Epithelial cell of proximal tubule (primary cell): ENCODE data around the gene KRTAP5-2. TPM values are rescaled to one million over a fixed set of nuclear protein-coding genes. Genes with fewer than 3 reads are reported as not detected.

ENCODE experiments used
- DNase-seq: peaks from one replicate; pipeline ENCODE4 v3.0.0-alpha.2; 2011; ENCODE audit warnings: low read depth
- H3K4me3 ChIP-seq: 2 replicates; pipeline ENCODE4 v1.5.1; 2011; ENCODE audit warnings: low read depth, mild to moderate bottlenecking, low read length
- CTCF ChIP-seq: conservative IDR thresholded peaks from 2 replicates; pipeline ENCODE4 v1.5.1; 2012; ENCODE audit warnings: low read depth, mild to moderate bottlenecking, low read length
- total RNA-seq: library from RNA; depleted of rRNA; stranded (reverse); fragments of >200 nt; gene quantifications from 2 replicates; pipeline ENCODE4 v1.2.3, GENCODE V29; 2015

KRTAP5-2 gene
- total RNA-seq, 1 donor from 2014 or later, result not detected

GRCh38 chr11:1570896-1571759 lies 27.0 kb downstream of the KRTAP5-2 start:
- DNase-seq, result no peak
- TF ChIP-seq CTCF, result no peak
- H3K4me3 ChIP-seq, result peak overlapping the region; percentile 60

GRCh38 chr11:1570531-1570895 lies 27.6 kb downstream of the KRTAP5-2 start:
- no peak for DNase-seq
- no peak for TF ChIP-seq CTCF
- H3K4me3 ChIP-seq, result no peak overlapping the region

- TF ChIP-seq CTCF, result no peak
- H3K4me3 ChIP-seq, result no peak overlapping the region
- DNase-seq, result no peak
Measured at GRCh38 chr11:1570001-1570453, 28.1 kb downstream of the KRTAP5-2 start.

- H3K4me3 ChIP-seq, result no peak overlapping the region
- DNase-seq, result no peak
- no peak for TF ChIP-seq CTCF
Measured at GRCh38 chr11:1569251-1569780, 28.8 kb downstream of the KRTAP5-2 start.

GRCh38 chr11:1568441-1568911 lies 29.6 kb downstream of the KRTAP5-2 start:
- no peak for TF ChIP-seq CTCF
- no peak for DNase-seq
- no peak overlapping the region for H3K4me3 ChIP-seq

- no peak overlapping the region for H3K4me3 ChIP-seq
- DNase-seq, result no peak
- no peak for TF ChIP-seq CTCF
Measured at GRCh38 chr11:1567721-1568100, 30.4 kb downstream of the KRTAP5-2 start.
